Measurements from ENCODE around the gene SEC63.

DNA sequence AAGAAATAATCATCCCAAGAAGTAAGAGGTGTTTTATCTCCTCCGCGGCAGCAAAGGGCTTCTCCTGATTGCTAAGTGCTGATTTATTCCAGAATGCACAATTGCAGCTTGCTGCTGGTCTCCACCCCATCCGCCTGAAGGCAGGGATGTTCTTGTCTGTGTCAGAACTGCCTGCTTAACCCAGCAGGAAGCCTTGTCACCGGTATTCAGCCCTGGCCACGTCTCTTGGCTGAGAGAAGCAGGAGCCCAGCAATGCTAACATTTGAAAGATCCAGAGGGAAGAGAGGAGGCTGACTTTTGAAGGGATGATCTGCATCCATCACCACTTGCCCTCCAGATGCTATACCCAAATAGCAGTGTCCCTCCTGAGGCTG lies 138.1 kb downstream of the SEC63 start:
- TF ChIP-seq POLR2A (IDR thresholded peaks at IDR 0.05): no peak
- TF ChIP-seq, protein P1, sequence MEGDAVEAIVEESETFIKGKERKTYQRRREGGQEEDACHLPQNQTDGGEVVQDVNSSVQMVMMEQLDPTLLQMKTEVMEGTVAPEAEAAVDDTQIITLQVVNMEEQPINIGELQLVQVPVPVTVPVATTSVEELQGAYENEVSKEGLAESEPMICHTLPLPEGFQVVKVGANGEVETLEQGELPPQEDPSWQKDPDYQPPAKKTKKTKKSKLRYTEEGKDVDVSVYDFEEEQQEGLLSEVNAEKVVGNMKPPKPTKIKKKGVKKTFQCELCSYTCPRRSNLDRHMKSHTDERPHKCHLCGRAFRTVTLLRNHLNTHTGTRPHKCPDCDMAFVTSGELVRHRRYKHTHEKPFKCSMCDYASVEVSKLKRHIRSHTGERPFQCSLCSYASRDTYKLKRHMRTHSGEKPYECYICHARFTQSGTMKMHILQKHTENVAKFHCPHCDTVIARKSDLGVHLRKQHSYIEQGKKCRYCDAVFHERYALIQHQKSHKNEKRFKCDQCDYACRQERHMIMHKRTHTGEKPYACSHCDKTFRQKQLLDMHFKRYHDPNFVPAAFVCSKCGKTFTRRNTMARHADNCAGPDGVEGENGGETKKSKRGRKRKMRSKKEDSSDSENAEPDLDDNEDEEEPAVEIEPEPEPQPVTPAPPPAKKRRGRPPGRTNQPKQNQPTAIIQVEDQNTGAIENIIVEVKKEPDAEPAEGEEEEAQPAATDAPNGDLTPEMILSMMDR (IDR thresholded peaks at IDR 0.05 in 4 of 5, conservative IDR thresholded peaks at IDR 0.05 in 1 of 5): no peak

All from gastrocnemius medialis (tissue), 4 donors.